HEK293T (cell line): ENCODE measurements around the gene THAP3.

ENCODE experiments used
- CTCF ChIA-PET: fragments of 350-600 bp; formaldehyde crosslinking; extraction: SDS; loops from one replicate; lab custom pipeline; 2021; ENCODE audit warnings: antibody characterized with exemption, inconsistent platforms; lab: Yijun Ruan, JAX
- POLR2A ChIA-PET: fragments of 350-600 bp; formaldehyde crosslinking; extraction: SDS; loops from one replicate; lab custom pipeline; 2020; ENCODE audit warnings: antibody characterized with exemption, inconsistent platforms; lab: Yijun Ruan, JAX
- DNase-seq: peaks from one replicate; pipeline ENCODE4 v3.0.0; 2012; ENCODE audit warnings: mixed read lengths; ENCODE audit errors: extremely low spot score
- ARNT ChIP-seq: fragments of 450-650 bp; IDR thresholded peaks from 2 replicates; pipeline ENCODE4 v1.6.1; 2017; ENCODE audit warnings: mild to moderate bottlenecking
- BHLHE40 ChIP-seq: fragments of 450-650 bp; IDR thresholded peaks from 2 replicates; pipeline ENCODE4 v1.6.1; 2016; ENCODE audit warnings: mild to moderate bottlenecking, moderate library complexity, borderline replicate concordance
- CTBP1 ChIP-seq: fragments of 450-650 bp; IDR thresholded peaks from 2 replicates; pipeline ENCODE4 v1.6.1; 2016; ENCODE audit warnings: borderline replicate concordance
- ELF4 ChIP-seq: fragments of 450-650 bp; IDR thresholded peaks from 2 replicates; pipeline ENCODE4 v1.6.1; 2017; ENCODE audit warnings: antibody characterized with exemption
- FOXA1 ChIP-seq: fragments of 450-650 bp; IDR thresholded peaks from 2 replicates; pipeline ENCODE4 v1.6.1; 2016; ENCODE audit warnings: mild to moderate bottlenecking
- FOXK2 ChIP-seq: fragments of 450-650 bp; IDR thresholded peaks from 2 replicates; pipeline ENCODE4 v1.6.1; 2016; ENCODE audit warnings: mild to moderate bottlenecking
- FOXM1 ChIP-seq: fragments of 450-650 bp; IDR thresholded peaks from 2 replicates; pipeline ENCODE4 v1.6.1; 2017; ENCODE audit warnings: mild to moderate bottlenecking, borderline replicate concordance
- HDGF ChIP-seq: fragments of 450-650 bp; IDR thresholded peaks from 2 replicates; pipeline ENCODE4 v1.6.1; 2017; ENCODE audit warnings: antibody characterized with exemption, borderline replicate concordance
- L3MBTL2 ChIP-seq: fragments of 450-650 bp; conservative IDR thresholded peaks from 2 replicates; pipeline ENCODE4 v1.6.1; 2016; ENCODE audit warnings: mild to moderate bottlenecking
- LEF1 ChIP-seq: fragments of 450-650 bp; IDR thresholded peaks from 2 replicates; pipeline ENCODE4 v1.6.1; 2017; ENCODE audit warnings: mild to moderate bottlenecking, borderline replicate concordance
- NFRKB ChIP-seq: fragments of 450-650 bp; IDR thresholded peaks from 2 replicates; pipeline ENCODE4 v1.6.1; 2016; ENCODE audit warnings: mild to moderate bottlenecking, moderate library complexity
- PKNOX1 ChIP-seq: fragments of 450-650 bp; IDR thresholded peaks from 2 replicates; pipeline ENCODE4 v1.6.1; 2016
- SP1 ChIP-seq: fragments of 450-650 bp; IDR thresholded peaks from 2 replicates; pipeline ENCODE4 v1.6.1; 2017
- SUZ12 ChIP-seq: fragments of 450-650 bp; IDR thresholded peaks from 2 replicates; pipeline ENCODE4 v1.6.1; 2016; ENCODE audit warnings: mild to moderate bottlenecking
- TARDBP ChIP-seq: fragments of 450-650 bp; IDR thresholded peaks from 2 replicates; pipeline ENCODE4 v1.6.1; 2016
- ZNF384 ChIP-seq: fragments of 450-650 bp; IDR thresholded peaks from 2 replicates; pipeline ENCODE4 v1.6.1; 2016

The THAP3 gene

DNA sequence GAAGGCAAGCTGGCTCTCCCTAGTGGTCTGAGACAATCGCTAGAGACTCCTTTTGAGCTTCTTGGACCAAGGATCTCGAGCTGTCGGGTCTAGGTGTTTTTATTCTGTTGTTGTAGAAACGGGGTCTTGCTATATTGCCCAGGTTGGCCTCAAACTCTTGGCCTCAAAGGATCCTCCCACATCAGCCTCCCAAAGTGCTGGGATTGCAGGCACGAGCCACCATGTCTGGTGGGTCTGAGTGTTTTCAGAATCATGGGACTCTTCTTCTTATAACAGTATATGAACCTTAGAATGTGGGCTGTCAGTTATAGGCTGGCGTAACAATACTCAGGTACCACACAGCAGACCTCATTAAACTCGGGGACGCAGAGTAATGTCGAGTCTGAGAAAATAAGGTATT, 43.8 kb downstream of the THAP3 start:
- CTCF ChIA-PET, result no interaction called here
- DNase-seq, result no peak
- POLR2A ChIA-PET, result no interaction called here

DNA sequence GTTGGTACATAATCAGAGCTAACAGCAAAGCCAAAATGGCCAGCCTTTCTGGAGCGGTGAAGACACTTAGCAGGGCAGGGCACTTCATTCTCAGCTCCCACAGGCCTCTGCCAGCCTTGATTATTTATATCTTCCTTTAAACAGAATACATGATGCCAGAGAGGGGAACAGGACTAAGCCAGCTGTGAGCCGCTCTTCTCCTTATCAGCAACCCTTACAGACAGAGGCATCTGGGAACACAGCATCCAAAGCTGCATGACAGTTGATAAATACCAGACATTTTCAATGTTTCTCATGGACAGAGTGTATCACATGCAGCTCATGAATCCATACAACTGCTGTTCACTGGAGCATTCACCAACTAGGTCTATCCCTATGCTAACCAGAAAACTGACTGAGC, 47.9 kb downstream of the THAP3 start:
- ChIA-PET CTCF (interaction anchor here (0.5 kb wide), 1 partner anchor 25 kb away, joined by 4 read pairs; no protein-coding TSS in a partner anchor), POLR2A (no interaction called here)
- TF ChIP-seq FOXA1 (no peak), LEF1 (no peak)
- DNase-seq, result no peak

More for the DNA sequence above, 43.8 kb downstream of the THAP3 start:
- TF ChIP-seq BHLHE40 (no peak), NFRKB (no peak), LEF1 (no peak), ELF4 (no peak), ARNT (no peak), HDGF (no peak), CTBP1 (no peak), ZNF384 (no peak), TARDBP (no peak), SUZ12 (no peak), FOXM1 (no peak), PKNOX1 (no peak), L3MBTL2 (no peak), FOXK2 (no peak)

- TF ChIP-seq ARNT (no peak), L3MBTL2 (no peak), ELF4 (no peak), BHLHE40 (no peak), CTBP1 (no peak), ZNF384 (no peak), SP1 (no peak), FOXM1 (no peak)
- ChIA-PET CTCF (no interaction called here), POLR2A (no interaction called here)
- no peak for DNase-seq
Measured at GRCh38 chr1:6673816-6674398, 49.2 kb downstream of the THAP3 start.

- CTCF ChIA-PET, result no interaction called here
- POLR2A ChIA-PET, result no interaction called here
- no peak for DNase-seq
- TF ChIP-seq CTBP1 (no peak), NFRKB (no peak), ARNT (no peak)
Measured at GRCh38 chr1:6674771-6675170, 50.1 kb downstream of the THAP3 start.

- no peak for TF ChIP-seq ARNT
- no peak for TF ChIP-seq ZNF384
- TF ChIP-seq FOXA1, result no peak
- TF ChIP-seq BHLHE40, result no peak
- TF ChIP-seq L3MBTL2, result no peak
- TF ChIP-seq FOXM1, result no peak
- no peak for TF ChIP-seq TARDBP
- no peak for TF ChIP-seq LEF1
- no peak for TF ChIP-seq NFRKB
- no peak for TF ChIP-seq ELF4
- CTCF ChIA-PET, result no interaction called here
- POLR2A ChIA-PET, result no interaction called here
- no peak for DNase-seq
Measured at GRCh38 chr1:6675941-6676340, 51.3 kb downstream of the THAP3 start.
